Measurements from ENCODE around the gene PRIM2.

DNA sequence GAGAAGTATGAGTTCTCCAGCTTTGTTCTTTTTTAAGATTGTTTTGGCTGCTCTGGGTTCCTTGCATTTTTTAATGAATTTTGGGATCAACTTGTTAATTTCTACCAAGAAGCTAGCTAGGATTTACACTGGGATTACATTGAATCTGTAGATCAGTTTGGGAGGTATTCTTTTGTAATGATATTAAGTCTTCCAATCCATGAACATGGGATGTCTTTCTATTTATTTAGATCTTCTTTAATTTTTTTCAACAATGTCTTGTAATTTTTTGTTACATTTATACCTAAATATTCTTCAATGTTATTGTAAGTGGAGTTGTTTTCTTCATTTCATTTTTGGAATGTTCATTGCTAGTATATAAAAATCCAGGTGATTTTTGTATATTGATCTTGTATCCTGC, 12.5 kb downstream of the PRIM2 start:
- TF ChIP-seq, protein P1, sequence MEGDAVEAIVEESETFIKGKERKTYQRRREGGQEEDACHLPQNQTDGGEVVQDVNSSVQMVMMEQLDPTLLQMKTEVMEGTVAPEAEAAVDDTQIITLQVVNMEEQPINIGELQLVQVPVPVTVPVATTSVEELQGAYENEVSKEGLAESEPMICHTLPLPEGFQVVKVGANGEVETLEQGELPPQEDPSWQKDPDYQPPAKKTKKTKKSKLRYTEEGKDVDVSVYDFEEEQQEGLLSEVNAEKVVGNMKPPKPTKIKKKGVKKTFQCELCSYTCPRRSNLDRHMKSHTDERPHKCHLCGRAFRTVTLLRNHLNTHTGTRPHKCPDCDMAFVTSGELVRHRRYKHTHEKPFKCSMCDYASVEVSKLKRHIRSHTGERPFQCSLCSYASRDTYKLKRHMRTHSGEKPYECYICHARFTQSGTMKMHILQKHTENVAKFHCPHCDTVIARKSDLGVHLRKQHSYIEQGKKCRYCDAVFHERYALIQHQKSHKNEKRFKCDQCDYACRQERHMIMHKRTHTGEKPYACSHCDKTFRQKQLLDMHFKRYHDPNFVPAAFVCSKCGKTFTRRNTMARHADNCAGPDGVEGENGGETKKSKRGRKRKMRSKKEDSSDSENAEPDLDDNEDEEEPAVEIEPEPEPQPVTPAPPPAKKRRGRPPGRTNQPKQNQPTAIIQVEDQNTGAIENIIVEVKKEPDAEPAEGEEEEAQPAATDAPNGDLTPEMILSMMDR (IDR thresholded peaks at IDR 0.05 in 2 of 3, conservative IDR thresholded peaks at IDR 0.05 in 1 of 3; ENCODE audit: control insufficient read depth in 2 of 3, extremely low read depth in 1 of 3, insufficient read depth in 1 of 3, low read depth in 3 of 3, low read length in 3 of 3), result no peak
- no peak for TF ChIP-seq TCF7 (IDR thresholded peaks at IDR 0.05; ENCODE audit: borderline replicate concordance)
- TF ChIP-seq, protein P2, sequence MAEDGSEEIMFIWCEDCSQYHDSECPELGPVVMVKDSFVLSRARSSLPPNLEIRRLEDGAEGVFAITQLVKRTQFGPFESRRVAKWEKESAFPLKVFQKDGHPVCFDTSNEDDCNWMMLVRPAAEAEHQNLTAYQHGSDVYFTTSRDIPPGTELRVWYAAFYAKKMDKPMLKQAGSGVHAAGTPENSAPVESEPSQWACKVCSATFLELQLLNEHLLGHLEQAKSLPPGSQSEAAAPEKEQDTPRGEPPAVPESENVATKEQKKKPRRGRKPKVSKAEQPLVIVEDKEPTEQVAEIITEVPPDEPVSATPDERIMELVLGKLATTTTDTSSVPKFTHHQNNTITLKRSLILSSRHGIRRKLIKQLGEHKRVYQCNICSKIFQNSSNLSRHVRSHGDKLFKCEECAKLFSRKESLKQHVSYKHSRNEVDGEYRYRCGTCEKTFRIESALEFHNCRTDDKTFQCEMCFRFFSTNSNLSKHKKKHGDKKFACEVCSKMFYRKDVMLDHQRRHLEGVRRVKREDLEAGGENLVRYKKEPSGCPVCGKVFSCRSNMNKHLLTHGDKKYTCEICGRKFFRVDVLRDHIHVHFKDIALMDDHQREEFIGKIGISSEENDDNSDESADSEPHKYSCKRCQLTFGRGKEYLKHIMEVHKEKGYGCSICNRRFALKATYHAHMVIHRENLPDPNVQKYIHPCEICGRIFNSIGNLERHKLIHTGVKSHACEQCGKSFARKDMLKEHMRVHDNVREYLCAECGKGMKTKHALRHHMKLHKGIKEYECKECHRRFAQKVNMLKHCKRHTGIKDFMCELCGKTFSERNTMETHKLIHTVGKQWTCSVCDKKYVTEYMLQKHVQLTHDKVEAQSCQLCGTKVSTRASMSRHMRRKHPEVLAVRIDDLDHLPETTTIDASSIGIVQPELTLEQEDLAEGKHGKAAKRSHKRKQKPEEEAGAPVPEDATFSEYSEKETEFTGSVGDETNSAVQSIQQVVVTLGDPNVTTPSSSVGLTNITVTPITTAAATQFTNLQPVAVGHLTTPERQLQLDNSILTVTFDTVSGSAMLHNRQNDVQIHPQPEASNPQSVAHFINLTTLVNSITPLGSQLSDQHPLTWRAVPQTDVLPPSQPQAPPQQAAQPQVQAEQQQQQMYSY (CRISPR knock-in tag; IDR thresholded peaks at IDR 0.05), result no peak
- TF ChIP-seq CHD2 (IDR thresholded peaks at IDR 0.05; ENCODE audit: borderline replicate concordance, low read depth, low read length), result no peak
- no peak for TF ChIP-seq ETV6 (conservative IDR thresholded peaks at IDR 0.05 in 1 of 2, IDR thresholded peaks at IDR 0.05 in 1 of 2; ENCODE audit: borderline replicate concordance in 1 of 2, low read depth in 1 of 2)
- no peak for TF ChIP-seq POLR2A (IDR thresholded peaks at IDR 0.05; ENCODE audit: low read depth, low read length)
- TF ChIP-seq, protein P3, sequence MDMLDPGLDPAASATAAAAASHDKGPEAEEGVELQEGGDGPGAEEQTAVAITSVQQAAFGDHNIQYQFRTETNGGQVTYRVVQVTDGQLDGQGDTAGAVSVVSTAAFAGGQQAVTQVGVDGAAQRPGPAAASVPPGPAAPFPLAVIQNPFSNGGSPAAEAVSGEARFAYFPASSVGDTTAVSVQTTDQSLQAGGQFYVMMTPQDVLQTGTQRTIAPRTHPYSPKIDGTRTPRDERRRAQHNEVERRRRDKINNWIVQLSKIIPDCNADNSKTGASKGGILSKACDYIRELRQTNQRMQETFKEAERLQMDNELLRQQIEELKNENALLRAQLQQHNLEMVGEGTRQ (IDR thresholded peaks at IDR 0.05; ENCODE audit: borderline replicate concordance, low read depth, low read length), result no peak
- no peak for TF ChIP-seq BRCA1 (IDR thresholded peaks at IDR 0.05; ENCODE audit: low read depth, low read length)
- TF ChIP-seq, protein P4, sequence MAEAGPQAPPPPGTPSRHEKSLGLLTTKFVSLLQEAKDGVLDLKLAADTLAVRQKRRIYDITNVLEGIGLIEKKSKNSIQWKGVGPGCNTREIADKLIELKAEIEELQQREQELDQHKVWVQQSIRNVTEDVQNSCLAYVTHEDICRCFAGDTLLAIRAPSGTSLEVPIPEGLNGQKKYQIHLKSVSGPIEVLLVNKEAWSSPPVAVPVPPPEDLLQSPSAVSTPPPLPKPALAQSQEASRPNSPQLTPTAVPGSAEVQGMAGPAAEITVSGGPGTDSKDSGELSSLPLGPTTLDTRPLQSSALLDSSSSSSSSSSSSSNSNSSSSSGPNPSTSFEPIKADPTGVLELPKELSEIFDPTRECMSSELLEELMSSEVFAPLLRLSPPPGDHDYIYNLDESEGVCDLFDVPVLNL (IDR thresholded peaks at IDR 0.05; ENCODE audit: low read depth, low read length), result no peak
- no peak for TF ChIP-seq YY1 (IDR thresholded peaks at IDR 0.05; ENCODE audit: low read depth, low read length)
